OCI-LY7 (cell line): ENCODE results near the gene ADAM12. TPM values are rescaled to one million over a fixed set of nuclear protein-coding genes. Genes with fewer than 3 reads are reported as not detected.

Experiments used
- BruUV-seq: library from RNA; stranded (reverse); fragments of 400-500 nt; replicated peaks from 2 replicates; lab custom pipeline; 2021; lab: Mats Ljungman, UMichigan
- CTCF ChIA-PET: fragments of 300-600 bp; sonication (Branson Sonifier 250); formaldehyde crosslinking; loops from one replicate; lab custom pipeline; 2022; ENCODE audit warnings: antibody characterized with exemption; ENCODE audit not compliant: unreplicated experiment; lab: Charles Lee
- POLR2A ChIA-PET: fragments of 300-600 bp; sonication (Branson Sonifier 250); formaldehyde crosslinking; loops from one replicate; lab custom pipeline; 2022; ENCODE audit warnings: antibody characterized with exemption; lab: Charles Lee
- DNase-seq: peaks from one replicate; pipeline ENCODE4 v3.0.0-alpha.2; 2015; ENCODE audit warnings: low spot score
- H2AFZ ChIP-seq: fragments of 200-600 bp; sonication (generic), shearing (Covaris generic); 2 replicates; pipeline ENCODE4 v1.6.1; 2014; ENCODE audit warnings: mild to moderate bottlenecking, antibody characterized with exemption, low read length, moderate library complexity
- H3K27ac ChIP-seq: fragments of 200-600 bp; sonication (generic); 2 replicates; pipeline ENCODE4 v1.5.1; 2014; ENCODE audit warnings: mixed run types, low read depth, mild to moderate bottlenecking, moderate library complexity, low read length, inconsistent platforms; ENCODE audit not compliant: poor library complexity, severe bottlenecking
- H3K36me3 ChIP-seq: fragments of 200-600 bp; sonication (generic); 2 replicates; pipeline ENCODE4 v1.6.1; 2014; ENCODE audit warnings: mild to moderate bottlenecking, antibody characterized with exemption, low read length, moderate library complexity, mixed read lengths; ENCODE audit not compliant: insufficient read depth
- H3K4me1 ChIP-seq: fragments of 200-600 bp; sonication (generic); 2 replicates; pipeline ENCODE4 v1.5.1; 2014; ENCODE audit warnings: mild to moderate bottlenecking, low read length; ENCODE audit not compliant: insufficient read depth, poor library complexity, severe bottlenecking
- H3K4me2 ChIP-seq: fragments of 200-600 bp; sonication (generic); 2 replicates; pipeline ENCODE4 v1.6.1; 2014; ENCODE audit warnings: mild to moderate bottlenecking, low read length
- H3K4me3 ChIP-seq: fragments of 200-600 bp; sonication (generic); 2 replicates; pipeline ENCODE4 v1.5.1; 2014; ENCODE audit warnings: mild to moderate bottlenecking, low read depth, low read length; ENCODE audit not compliant: poor library complexity, severe bottlenecking
- H3K79me2 ChIP-seq: fragments of 200-600 bp; sonication (generic); 2 replicates; pipeline ENCODE4 v1.6.1; 2016; ENCODE audit warnings: low read depth, mild to moderate bottlenecking, low read length, moderate library complexity, mixed read lengths; ENCODE audit not compliant: insufficient read depth
- H3K9me2 ChIP-seq: fragments of 200-600 bp; sonication (generic); 2 replicates; pipeline ENCODE4 v1.6.1; 2016; ENCODE audit warnings: mild to moderate bottlenecking, low read length, mixed read lengths; ENCODE audit not compliant: insufficient read depth
- H3K9me3 ChIP-seq: fragments of 200-600 bp; sonication (generic); 2 replicates; pipeline ENCODE4 v1.6.1; 2014; ENCODE audit warnings: mild to moderate bottlenecking, mixed run types, low read length, mixed read lengths
- H4K20me1 ChIP-seq: fragments of 200-600 bp; sonication (generic); 2 replicates; pipeline ENCODE4 v1.6.1; 2014; ENCODE audit warnings: mild to moderate bottlenecking, antibody characterized with exemption, low read length, moderate library complexity, mixed read lengths; ENCODE audit not compliant: insufficient read depth
- CTCF ChIP-seq: fragments of 200-600 bp; sonication (generic); conservative IDR thresholded peaks from 2 replicates; pipeline ENCODE4 v1.5.1; 2014; ENCODE audit warnings: mild to moderate bottlenecking, antibody characterized with exemption, low read length, moderate library complexity, mixed read lengths
- EZH2phosphoT487 ChIP-seq: fragments of 200-600 bp; sonication (generic); IDR thresholded peaks from 2 replicates; pipeline ENCODE4 v1.6.1; 2018; ENCODE audit warnings: low read depth, borderline replicate concordance, mild to moderate bottlenecking, mixed run types, antibody characterized with exemption, low read length, moderate library complexity, mixed read lengths
- intact Hi-C: fragments of 100-400 bp; cut with micrococcal nuclease; formaldehyde crosslinking; loops from one replicate; pipeline ENCODE4 v1.10.0; 2022; ENCODE audit not compliant: unreplicated experiment
- total RNA-seq, 2 experiments: library from RNA; depleted of rRNA in 1 of 2; stranded (reverse); fragments of >200 nt in 1 of 2; shearing (Covaris generic) in 1 of 2; gene quantifications; 2 replicates each; pipeline ENCODE4 v1.2.3, GENCODE V29; 2014 to 2022

ADAM12 gene
- total RNA-seq, 2 experiments from 2014 or later, result 0.06 TPM; not detected in 1

GRCh38 chr10:126070476-126071215 lies 317.6 kb downstream of the ADAM12 start:
- ChIA-PET POLR2A (no interaction called here), CTCF (no interaction called here)
- no peaks in the 10 kb centered on the region for H3K4me1 ChIP-seq
- DNase-seq, result no peak
- H3K79me2 ChIP-seq, result no peaks in the 10 kb centered on the region
- H3K9me2 ChIP-seq, result no peaks in the 10 kb centered on the region
- no peaks in the 10 kb centered on the region for H3K36me3 ChIP-seq
- intact Hi-C loops, result no loop called here
- H4K20me1 ChIP-seq, result no peaks in the 10 kb centered on the region
- TF ChIP-seq EZH2phosphoT487 (no peak), CTCF (no peak)
- no peak overlapping the region for H2AFZ ChIP-seq
- H3K4me2 ChIP-seq, result no peak overlapping the region
- no TSS peak for BruUV-seq
- no peak overlapping the region for H3K4me3 ChIP-seq
- H3K27ac ChIP-seq, result no peak overlapping the region
- no peaks in the 10 kb centered on the region for H3K9me3 ChIP-seq

GRCh38 chr10:126068322-126068721 lies 320.0 kb downstream of the ADAM12 start:
- no peaks in the 10 kb centered on the region for H3K36me3 ChIP-seq
- ChIA-PET CTCF (no interaction called here), POLR2A (interaction anchor here (0.6 kb wide), 1 partner anchor 767 kb away, joined by 3 read pairs; no protein-coding TSS in a partner anchor)
- H3K4me2 ChIP-seq, result no peak overlapping the region
- no peak overlapping the region for H3K27ac ChIP-seq
- H3K79me2 ChIP-seq, result no peaks in the 10 kb centered on the region
- H3K4me1 ChIP-seq, result no peaks in the 10 kb centered on the region
- intact Hi-C loops, result no loop called here
- no peaks in the 10 kb centered on the region for H3K9me3 ChIP-seq
- no TSS peak for BruUV-seq
- no peak overlapping the region for H2AFZ ChIP-seq
- no peak overlapping the region for H3K4me3 ChIP-seq
- no peaks in the 10 kb centered on the region for H4K20me1 ChIP-seq
- no peaks in the 10 kb centered on the region for H3K9me2 ChIP-seq
- TF ChIP-seq CTCF (no peak), EZH2phosphoT487 (no peak)
- DNase-seq, result no peak

GRCh38 chr10:126066456-126066855 lies 321.8 kb downstream of the ADAM12 start:
- DNase-seq, result no peak
- no peak overlapping the region for H3K4me2 ChIP-seq
- ChIA-PET CTCF (no interaction called here), POLR2A (no interaction called here)
- no peak overlapping the region for H2AFZ ChIP-seq
- H3K4me1 ChIP-seq, result no peaks in the 10 kb centered on the region
- no peaks in the 10 kb centered on the region for H3K9me2 ChIP-seq
- no TSS peak for BruUV-seq
- intact Hi-C loops, result no loop called here
- H3K79me2 ChIP-seq, result no peaks in the 10 kb centered on the region
- no peaks in the 10 kb centered on the region for H3K9me3 ChIP-seq
- TF ChIP-seq CTCF, result no peak
- TF ChIP-seq EZH2phosphoT487, result no peak
- H3K27ac ChIP-seq, result no peak overlapping the region
- H3K4me3 ChIP-seq, result no peak overlapping the region
- no peaks in the 10 kb centered on the region for H3K36me3 ChIP-seq
- no peaks in the 10 kb centered on the region for H4K20me1 ChIP-seq
